HS-27A (cell line): ENCODE data around the gene ACTA2.

Experiments
- DNase-seq: peaks from one replicate; pipeline ENCODE4 v3.0.0-alpha.2; 2012; ENCODE audit warnings: low read depth, missing footprints

Gene ACTA2

GRCh38 chr10:88980800-88981199, 28.2 kb upstream of the ACTA2 start:
- DNase-seq, result no peak

- DNase-seq, result no peak
These were observed 27.7 kb upstream of the ACTA2 start for GRCh38 chr10:88980247-88980646.

GRCh38 chr10:88979603-88980002, 27.0 kb upstream of the ACTA2 start:
- DNase-seq, result no peak

- no peak for DNase-seq
These were observed 26.6 kb upstream of the ACTA2 start for GRCh38 chr10:88979153-88979562.

GRCh38 chr10:88978463-88978862, 25.9 kb upstream of the ACTA2 start:
- no peak for DNase-seq

- no peak for DNase-seq
These were observed 22.8 kb upstream of the ACTA2 start for GRCh38 chr10:88975377-88975720.

- no peak for DNase-seq
These were observed 22.1 kb upstream of the ACTA2 start for GRCh38 chr10:88974446-88975376.

- no peak for DNase-seq
These were observed 21.4 kb upstream of the ACTA2 start for GRCh38 chr10:88974012-88974411.

- DNase-seq, result no peak
These were observed 18.9 kb upstream of the ACTA2 start for GRCh38 chr10:88971221-88972061.

GRCh38 chr10:88968391-88968790, 15.8 kb upstream of the ACTA2 start:
- DNase-seq, result no peak

- DNase-seq, result no peak
These were observed 14.2 kb upstream of the ACTA2 start for GRCh38 chr10:88966797-88967196.

GRCh38 chr10:88964869-88965415, 12.4 kb upstream of the ACTA2 start:
- DNase-seq, result no peak

- no peak for DNase-seq
These were observed 11.8 kb upstream of the ACTA2 start for GRCh38 chr10:88964360-88964759.

- no peak for DNase-seq
These were observed 10.7 kb upstream of the ACTA2 start for GRCh38 chr10:88963318-88963717.

GRCh38 chr10:88962336-88962735, 9.8 kb upstream of the ACTA2 start:
- DNase-seq, result no peak

GRCh38 chr10:88961266-88961665, 8.7 kb upstream of the ACTA2 start:
- DNase-seq, result no peak

GRCh38 chr10:88960802-88961201, 8.2 kb upstream of the ACTA2 start:
- no peak for DNase-seq

- no peak for DNase-seq
These were observed 6.1 kb upstream of the ACTA2 start for GRCh38 chr10:88958721-88959120.

GRCh38 chr10:88957381-88957780, 4.8 kb upstream of the ACTA2 start:
- no peak for DNase-seq

- no peak for DNase-seq
These were observed 2.0 kb upstream of the ACTA2 start for GRCh38 chr10:88954458-88955083.

GRCh38 chr10:88953662-88954061, 1.1 kb upstream of the ACTA2 start:
- DNase-seq, result no peak
